Fibroblast of gingiva (primary cell): Measurements from ENCODE around the gene SORT1.

ENCODE experiments used
- DNase-seq: peaks from one replicate; pipeline ENCODE4 v3.0.0-alpha.2; 2011; ENCODE audit warnings: low read depth

The SORT1 gene

DNA sequence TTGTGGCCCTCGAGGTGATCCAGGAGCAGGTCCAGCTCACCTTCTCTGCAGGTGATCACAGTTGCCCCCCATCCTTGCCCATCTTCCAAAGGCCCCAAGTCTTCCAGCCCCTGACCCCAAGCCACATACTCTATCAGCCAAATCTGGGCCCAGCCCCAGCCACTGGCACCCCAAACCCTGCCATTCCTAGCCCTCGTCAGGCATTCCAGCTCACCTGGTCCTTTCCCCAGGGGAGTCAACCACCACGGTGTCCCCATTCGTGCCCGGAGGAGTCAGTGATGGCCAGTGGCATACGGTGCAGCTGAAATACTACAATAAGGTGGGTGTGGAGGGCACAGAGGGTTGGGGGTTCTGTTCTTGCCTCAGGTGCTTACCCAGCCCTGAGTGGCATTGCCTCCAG lies 136.1 kb downstream of the SORT1 start:
- DNase-seq, result no peak

DNA sequence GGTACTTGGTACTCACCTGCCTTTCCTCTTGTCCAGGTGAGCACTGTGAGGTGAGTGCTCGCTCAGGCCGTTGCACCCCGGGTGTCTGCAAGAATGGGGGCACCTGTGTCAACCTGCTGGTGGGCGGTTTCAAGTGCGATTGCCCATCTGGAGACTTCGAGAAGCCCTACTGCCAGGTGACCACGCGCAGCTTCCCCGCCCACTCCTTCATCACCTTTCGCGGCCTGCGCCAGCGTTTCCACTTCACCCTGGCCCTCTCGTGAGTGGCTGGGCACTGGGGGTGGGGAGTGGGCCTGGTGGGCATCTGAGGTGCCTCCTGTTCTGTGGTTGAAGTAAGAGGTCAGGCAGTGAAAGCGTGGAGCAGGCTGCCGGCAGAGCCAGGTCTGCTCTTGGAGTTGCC lies 136.7 kb downstream of the SORT1 start:
- DNase-seq, result no peak

DNA sequence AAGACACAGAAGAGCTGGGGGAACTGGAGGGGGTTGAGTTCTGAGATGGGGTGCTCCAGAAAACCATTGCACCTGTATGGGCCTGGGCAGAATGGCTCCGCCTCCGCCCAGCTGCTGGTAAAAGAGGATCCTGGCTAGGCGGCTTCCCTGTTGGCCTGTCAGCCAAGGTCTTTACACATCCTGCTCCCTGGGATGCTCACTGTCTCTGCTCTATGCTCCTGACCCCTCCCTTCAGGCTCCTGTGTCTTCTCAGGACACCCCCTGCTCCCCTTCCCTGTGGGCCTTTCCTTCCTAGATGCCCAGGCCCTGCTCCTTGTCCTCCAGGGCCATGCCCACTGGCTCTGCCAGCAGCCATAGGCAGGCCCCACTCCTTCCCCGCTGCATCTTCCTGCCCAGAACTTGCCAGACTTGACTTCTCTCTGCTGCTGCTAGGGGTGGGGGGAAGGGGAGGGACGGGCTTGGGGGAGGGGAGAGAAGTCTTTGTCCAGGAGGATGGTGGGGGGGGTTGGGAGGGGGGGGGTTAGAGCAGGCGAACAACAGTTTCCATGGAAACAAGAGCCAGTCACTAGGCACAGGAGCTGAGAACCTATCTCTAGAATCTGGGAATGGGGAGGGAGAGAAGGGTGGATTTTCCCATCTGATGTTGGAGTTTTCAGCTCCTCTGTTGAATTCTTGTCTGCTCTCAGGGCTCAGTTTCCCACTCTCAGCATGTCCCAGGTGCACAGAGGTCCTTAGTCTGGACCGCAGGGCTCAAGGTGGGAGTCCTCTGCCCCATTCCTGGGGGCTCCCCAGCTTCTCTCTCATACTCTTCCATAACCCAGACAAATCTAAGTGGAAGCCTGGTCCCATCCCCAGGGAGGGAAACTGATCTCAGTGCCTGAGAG lies 137.8 kb downstream of the SORT1 start:
- no peak for DNase-seq
